Hypothalamus (tissue), 51 donors: ENCODE results near the gene SLC25A13.
"Not testable (repeated sequence)": the region's sequence is repeated elsewhere in the genome, so short reads cannot be mapped to it uniquely, and the experiment has no call there.

Experiments used
- DNase-seq, 51 donors: peaks; one replicate each; lab custom pipeline; 2025; lab: John Stamatoyannopoulos, UW

SLC25A13 gene

GRCh38 chr7:96303105-96303685 is 18.7 kb downstream of the SLC25A13 start:
- no peak for DNase-seq

GRCh38 chr7:96300986-96301385 is 20.9 kb downstream of the SLC25A13 start:
- DNase-seq: no peak

- no peak for DNase-seq
These were observed 21.4 kb downstream of the SLC25A13 start for GRCh38 chr7:96300502-96300901.

DNA sequence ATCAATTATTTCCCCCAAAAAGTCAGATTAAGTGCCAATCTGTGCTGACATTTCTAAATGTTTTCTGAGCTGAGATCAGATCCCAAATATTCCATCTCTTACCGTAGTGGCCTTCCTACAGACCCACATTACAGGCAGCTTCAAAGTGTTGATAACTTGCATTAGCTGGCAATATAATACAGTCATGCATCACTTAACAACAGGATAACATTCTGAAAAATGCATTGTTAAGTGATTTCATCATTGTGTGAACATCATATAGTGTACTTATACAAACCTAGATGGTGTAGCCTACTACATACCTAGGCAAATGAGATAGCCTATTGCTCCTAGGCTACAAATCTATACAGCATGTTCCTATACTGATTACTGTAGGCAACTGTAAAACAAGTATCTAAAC is 22.4 kb downstream of the SLC25A13 start:
- DNase-seq: no peak

- DNase-seq: peak in 34 of 51 donors; percentile 9 to 86 (median 55)
These were observed 24.0 kb downstream of the SLC25A13 start for GRCh38 chr7:96297876-96298275.

- DNase-seq: not testable (repeated sequence)
These were observed 24.5 kb downstream of the SLC25A13 start for GRCh38 chr7:96297446-96297845.

- DNase-seq: not testable (repeated sequence)
These were observed 28.0 kb downstream of the SLC25A13 start for GRCh38 chr7:96293911-96294310.

GRCh38 chr7:96287559-96287958 is 34.3 kb downstream of the SLC25A13 start:
- DNase-seq: no peak

DNA sequence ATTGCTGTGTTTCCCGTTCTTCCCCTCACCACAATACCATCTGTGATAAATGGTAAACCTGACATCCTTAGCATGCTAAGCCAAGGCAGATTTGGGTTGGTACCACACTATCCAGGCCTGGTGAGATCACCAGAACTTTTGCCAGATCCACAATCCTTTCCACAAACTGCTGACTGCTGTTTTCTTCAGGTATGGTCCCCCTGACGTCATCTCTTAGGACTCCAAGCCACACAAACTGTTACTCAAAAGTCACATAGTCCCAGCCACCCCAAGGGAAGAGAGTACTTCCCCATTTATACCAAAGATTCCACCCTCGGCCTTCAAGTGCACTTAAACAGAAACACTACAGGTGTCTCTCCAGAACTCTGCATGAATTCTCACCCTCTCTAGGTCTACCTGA is 34.8 kb downstream of the SLC25A13 start:
- no peak for DNase-seq

- no peak for DNase-seq
These were observed 36.3 kb downstream of the SLC25A13 start for GRCh38 chr7:96285579-96285978.

GRCh38 chr7:96284835-96285234 is 37.1 kb downstream of the SLC25A13 start:
- no peak for DNase-seq

GRCh38 chr7:96284240-96284639 is 37.7 kb downstream of the SLC25A13 start:
- DNase-seq: no peak

DNA sequence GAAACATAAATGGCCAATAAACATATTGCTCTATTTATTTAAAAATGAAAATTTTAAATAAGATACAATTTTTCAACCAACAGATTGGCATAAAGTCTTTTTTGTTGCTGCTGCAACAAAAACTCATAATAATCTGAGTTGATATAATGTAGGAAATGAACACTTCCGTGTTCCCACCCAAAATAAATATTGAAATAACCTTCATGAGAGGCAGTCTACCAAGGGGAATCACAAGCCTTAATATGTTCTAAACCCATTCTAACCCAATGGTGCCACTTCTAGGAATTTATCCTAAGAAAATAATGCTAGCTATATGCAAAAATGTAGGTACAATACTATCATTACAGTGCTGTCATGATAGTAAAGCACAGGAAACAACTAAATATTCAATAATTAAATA is 39.1 kb downstream of the SLC25A13 start:
- DNase-seq: no peak

GRCh38 chr7:96277921-96278320 is 44.0 kb downstream of the SLC25A13 start:
- no peak for DNase-seq

GRCh38 chr7:96276019-96276418 is 45.9 kb downstream of the SLC25A13 start:
- DNase-seq: no peak

GRCh38 chr7:96273716-96274115 is 48.2 kb downstream of the SLC25A13 start:
- DNase-seq: no peak

DNA sequence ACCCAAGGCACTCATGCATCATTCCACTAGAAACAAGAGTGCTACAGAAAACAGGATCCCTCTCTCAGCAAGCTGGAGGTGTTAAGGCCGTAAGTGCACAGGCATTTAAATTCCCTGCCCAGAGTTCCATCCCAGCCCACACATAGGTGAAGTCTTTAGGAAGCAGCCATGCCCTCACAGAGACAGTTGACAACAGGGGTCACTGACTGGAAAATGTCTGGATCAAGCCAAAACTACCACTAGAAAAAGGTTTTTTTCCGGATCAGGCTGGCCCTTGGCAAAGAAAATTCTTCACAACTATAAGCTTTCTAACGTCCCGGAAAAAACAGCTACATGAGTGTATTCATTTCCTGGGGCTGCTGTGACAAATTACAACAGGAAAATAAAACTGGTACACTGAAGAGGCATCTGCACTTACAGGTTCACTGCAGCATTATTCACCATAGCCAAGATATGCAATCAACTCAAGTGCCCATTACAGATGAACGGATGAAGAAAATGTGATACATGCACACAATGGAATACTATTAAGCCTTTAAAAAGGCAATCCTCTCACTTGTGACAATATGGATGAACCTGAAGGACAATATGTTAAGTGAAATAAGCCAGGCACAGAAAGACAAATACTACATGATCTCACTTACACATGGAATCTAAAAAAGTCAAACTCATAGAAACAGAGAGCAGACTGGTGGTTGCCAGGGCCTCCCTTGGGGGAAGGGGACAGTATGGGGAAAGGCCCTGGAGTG is 52.5 kb downstream of the SLC25A13 start:
- DNase-seq: no peak

GRCh38 chr7:96266580-96266979 is 55.3 kb downstream of the SLC25A13 start:
- no peak for DNase-seq

- DNase-seq: no peak
These were observed 55.9 kb downstream of the SLC25A13 start for GRCh38 chr7:96266015-96266414.

DNA sequence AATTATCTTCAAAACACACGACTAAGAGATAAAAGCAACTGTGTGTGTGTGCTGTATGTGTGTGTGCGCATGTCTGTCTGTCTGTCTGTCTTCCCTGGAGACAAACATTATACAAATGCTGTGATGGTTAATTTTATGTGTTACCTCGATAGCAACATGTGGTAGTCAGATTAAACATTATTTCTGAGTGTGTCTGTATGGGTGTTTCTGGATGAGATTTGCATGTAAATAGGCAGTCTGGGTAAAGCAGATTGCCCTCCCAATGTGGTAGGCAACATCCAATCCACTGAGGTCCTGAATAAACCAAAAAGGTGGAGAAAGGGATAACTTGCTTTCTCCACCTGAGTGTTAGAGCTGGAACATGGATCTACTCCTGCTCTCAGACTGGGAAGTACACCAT is 67.9 kb downstream of the SLC25A13 start:
- no peak for DNase-seq

- DNase-seq: no peak
These were observed 68.5 kb downstream of the SLC25A13 start for GRCh38 chr7:96253441-96253840.

DNA sequence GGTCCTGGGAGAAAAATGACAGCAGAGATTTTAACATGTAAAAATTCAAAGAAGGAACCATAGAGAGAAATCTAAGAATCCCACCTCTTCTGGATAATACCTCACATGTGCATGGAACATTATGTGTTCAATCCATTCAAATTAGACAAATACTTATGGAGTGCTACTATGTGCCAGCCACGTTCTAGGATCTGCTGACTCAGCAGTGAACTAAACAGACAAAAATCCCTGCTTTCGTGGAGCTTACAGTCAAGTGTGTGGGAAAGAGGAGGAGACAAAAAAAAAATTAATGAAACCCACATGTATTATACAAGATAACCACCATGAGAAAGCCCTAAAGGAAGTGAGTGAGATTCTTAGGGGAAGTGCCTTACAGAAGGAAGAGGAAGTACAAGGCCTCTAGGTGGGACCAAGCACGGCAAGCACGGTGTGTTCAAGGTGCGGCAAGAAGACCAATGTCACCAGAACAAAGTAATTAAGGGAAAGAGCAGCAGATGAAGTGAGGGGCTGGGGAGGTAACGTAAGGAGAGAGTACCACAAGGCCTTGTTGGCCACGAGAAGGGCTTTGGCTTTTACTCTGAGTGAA is 71.0 kb downstream of the SLC25A13 start:
- DNase-seq: no peak
